GM20000 (cell line): ENCODE data around the gene IL19.
"Not testable (repeated sequence)": the region's sequence is repeated elsewhere in the genome, so short reads cannot be mapped to it uniquely, and the experiment has no call there.

Experiments
- DNase-seq: peaks from one replicate; pipeline ENCODE4 v3.0.0; 2012; ENCODE audit warnings: low spot score
- CTCF ChIP-seq: IDR thresholded peaks from 2 replicates; pipeline ENCODE4 v1.5.1; 2012; ENCODE audit warnings: mild to moderate bottlenecking, control low read depth; ENCODE audit errors: extremely low read depth, missing control alignments

The IL19 gene

GRCh38 chr1:206768472-206769303 is 1.9 kb upstream of the IL19 start:
- no peak for TF ChIP-seq CTCF
- no peak for DNase-seq

- DNase-seq, result peak; percentile 76
- no peak for TF ChIP-seq CTCF
Measured at GRCh38 chr1:206769304-206769731, 1.3 kb upstream of the IL19 start.

GRCh38 chr1:206771338-206771692 is 742 bp downstream of the IL19 start:
- no peak for TF ChIP-seq CTCF
- no peak for DNase-seq

GRCh38 chr1:206772243-206772937 is 1.8 kb downstream of the IL19 start, which contains the start of gene IL10:
IL10 (minus strand) TSS chr1:206772494; CDS start chr1:206772435, 59 bp downstream.
- TF ChIP-seq CTCF, result no peak
- no peak for DNase-seq

GRCh38 chr1:206774093-206774492 is 3.5 kb downstream of the IL19 start:
- no peak for TF ChIP-seq CTCF
- no peak for DNase-seq

GRCh38 chr1:206776229-206776628 is 5.7 kb downstream of the IL19 start:
- DNase-seq, result no peak
- no peak for TF ChIP-seq CTCF

- TF ChIP-seq CTCF, result no peak
- DNase-seq, result no peak
Measured at GRCh38 chr1:206778031-206778430, 7.5 kb downstream of the IL19 start.

- DNase-seq, result not testable (repeated sequence)
Measured at GRCh38 chr1:206778911-206779310, 8.3 kb downstream of the IL19 start.
